Neural cell (in vitro differentiated cells): Measurements from ENCODE around the gene GPR25. TPM values are rescaled to one million over a fixed set of nuclear protein-coding genes. Genes with fewer than 3 reads are reported as not detected.

ENCODE experiments used
- H2AFZ ChIP-seq: fragments of 200-600, 300-800 bp; sonication (generic), shearing (Covaris generic); 2 replicates; pipeline ENCODE4 v1.6.0; 2014; ENCODE audit warnings: low read depth, mild to moderate bottlenecking, antibody characterized with exemption, low read length, moderate library complexity
- H3F3A ChIP-seq: fragments of 200-600 bp; shearing (Covaris generic); 2 replicates; pipeline ENCODE4 v1.6.1; 2016; ENCODE audit warnings: mild to moderate bottlenecking, moderate library complexity, mixed read lengths, antibody characterized with exemption, low read length; ENCODE audit not compliant: insufficient read depth, poor library complexity, severe bottlenecking
- H3K27ac ChIP-seq: fragments of 200-600, 300-800 bp; sonication (generic), shearing (Covaris generic); 2 replicates; pipeline ENCODE4 v1.5.1; 2014; ENCODE audit warnings: mild to moderate bottlenecking, low read length, moderate library complexity
- H3K27me3 ChIP-seq: fragments of 300-800, 200-600 bp; sonication (generic), shearing (Covaris generic); 2 replicates; pipeline ENCODE4 v1.6.0; 2014; ENCODE audit warnings: mild to moderate bottlenecking, low read depth, low read length, moderate library complexity; ENCODE audit not compliant: insufficient read depth
- H3K36me3 ChIP-seq: fragments of 300-800, 200-600 bp; sonication (generic), shearing (Covaris generic); 2 replicates; pipeline ENCODE4 v1.5.1; 2014; ENCODE audit warnings: mild to moderate bottlenecking, antibody characterized with exemption, low read length, moderate library complexity; ENCODE audit not compliant: insufficient read depth
- H3K4me2 ChIP-seq: fragments of 300-800, 200-600 bp; sonication (generic), shearing (Covaris generic); 2 replicates; pipeline ENCODE4 v1.6.0; 2014; ENCODE audit warnings: mild to moderate bottlenecking, low read length
- H3K4me3 ChIP-seq: fragments of 300-800, 200-600 bp; sonication (generic), shearing (Covaris generic); 2 replicates; pipeline ENCODE4 v1.5.1; 2014; ENCODE audit warnings: mild to moderate bottlenecking, low read length, moderate library complexity
- H3K79me2 ChIP-seq: fragments of 200-600 bp; shearing (Covaris generic); replicated peaks from 2 replicates; pipeline ENCODE4 v1.6.0; 2014; ENCODE audit warnings: mild to moderate bottlenecking, low read length, moderate library complexity; ENCODE audit not compliant: insufficient read depth
- H3K9ac ChIP-seq: fragments of 300-800, 200-600 bp; sonication (generic), shearing (Covaris generic); 2 replicates; pipeline ENCODE4 v1.6.1; 2016; ENCODE audit warnings: mild to moderate bottlenecking, low read length, mixed read lengths
- H3K9me2 ChIP-seq: fragments of 200-600 bp; shearing (Covaris generic); 2 replicates; pipeline ENCODE4 v1.6.1; 2016; ENCODE audit warnings: mild to moderate bottlenecking, low read length, mixed read lengths; ENCODE audit not compliant: insufficient read depth
- H3K9me3 ChIP-seq: fragments of 200-600, 300-800 bp; sonication (generic), shearing (Covaris generic); 2 replicates; pipeline ENCODE4 v1.6.1; 2016; ENCODE audit warnings: mild to moderate bottlenecking, mixed run types, low read length, moderate library complexity, mixed read lengths
- H4K20me1 ChIP-seq: fragments of 200-600 bp; shearing (Covaris generic); 2 replicates; pipeline ENCODE4 v1.6.1; 2016; ENCODE audit warnings: mild to moderate bottlenecking, mixed run types; ENCODE audit not compliant: insufficient read depth
- CTCF ChIP-seq: fragments of 450-650 bp; IDR thresholded peaks from 2 replicates; pipeline ENCODE4 v1.5.1; 2014; ENCODE audit warnings: antibody characterized with exemption, mild to moderate bottlenecking, moderate library complexity; ENCODE audit not compliant: poor library complexity, severe bottlenecking
- EP300 ChIP-seq: fragments of 450-650 bp; conservative IDR thresholded peaks from 2 replicates; pipeline ENCODE4 v1.6.1; 2014; ENCODE audit warnings: antibody characterized with exemption, mild to moderate bottlenecking, moderate library complexity; ENCODE audit not compliant: poor library complexity, severe bottlenecking
- EZH2 ChIP-seq: fragments of 200-600, 300-800 bp; shearing (Covaris generic), sonication (generic); IDR thresholded peaks from 2 replicates; pipeline ENCODE4 v1.6.1; 2014; ENCODE audit warnings: antibody characterized with exemption, low read length, borderline replicate concordance, mild to moderate bottlenecking; ENCODE audit not compliant: insufficient read depth, poor library complexity, severe bottlenecking
- MXI1 ChIP-seq: fragments of 450-650 bp; conservative IDR thresholded peaks from 2 replicates; pipeline ENCODE4 v1.6.1; 2014; ENCODE audit warnings: antibody characterized with exemption, mild to moderate bottlenecking; ENCODE audit not compliant: poor library complexity, severe bottlenecking
- POLR2AphosphoS5 ChIP-seq: IDR thresholded peaks from 2 replicates; pipeline ENCODE4 v1.6.1; 2012
- RAD21 ChIP-seq: fragments of 450-650 bp; conservative IDR thresholded peaks from 2 replicates; pipeline ENCODE4 v1.6.1; 2014; ENCODE audit warnings: antibody characterized with exemption, mild to moderate bottlenecking, moderate library complexity
- REST ChIP-seq: IDR thresholded peaks from 2 replicates; pipeline ENCODE4 v1.6.1; 2012; ENCODE audit warnings: borderline replicate concordance
- SMC3 ChIP-seq: fragments of 450-650 bp; conservative IDR thresholded peaks from 2 replicates; pipeline ENCODE4 v1.6.1; 2014; ENCODE audit warnings: antibody characterized with exemption, mild to moderate bottlenecking, moderate library complexity; ENCODE audit not compliant: poor library complexity
- TAF1 ChIP-seq: IDR thresholded peaks from 2 replicates; pipeline ENCODE4 v1.6.1; 2012; ENCODE audit warnings: low read depth
- polyA plus RNA-seq: library from polyadenylated mRNA; depleted of rRNA; stranded (reverse); fragments of >200 nt; gene quantifications from 2 replicates; pipeline ENCODE4 v1.2.3, GENCODE V29; 2014

The GPR25 gene
- polyA plus RNA-seq, 1 donor from 2014 or later, result not detected

GRCh38 chr1:200880212-200880611 is 7.4 kb downstream of the GPR25 start:
- no peaks in the 10 kb centered on the region for H3K9me3 ChIP-seq
- H4K20me1 ChIP-seq, result no peaks in the 10 kb centered on the region
- H3K4me3 ChIP-seq, result no peak overlapping the region
- H3K4me2 ChIP-seq, result no peak overlapping the region
- no peaks in the 10 kb centered on the region for H3K79me2 ChIP-seq
- no peaks in the 10 kb centered on the region for H3F3A ChIP-seq
- no peaks in the 10 kb centered on the region for H3K9me2 ChIP-seq
- H3K27me3 ChIP-seq, result no peaks in the 10 kb centered on the region
- no peak overlapping the region for H3K27ac ChIP-seq
- H2AFZ ChIP-seq, result no peak overlapping the region
- H3K36me3 ChIP-seq, result no peaks in the 10 kb centered on the region
- TF ChIP-seq POLR2AphosphoS5 (no peak), RAD21 (no peak), EZH2 (no peak), TAF1 (no peak), EP300 (no peak), MXI1 (no peak), SMC3 (no peak), REST (no peak), CTCF (no peak)
- no peak overlapping the region for H3K9ac ChIP-seq

- Histone ChIP-seq H3K4me2 (no peak overlapping the region), H3K27ac (no peak overlapping the region), H2AFZ (no peak overlapping the region), H3K4me3 (no peak overlapping the region), H3K36me3 (no peaks in the 10 kb centered on the region), H3K9me3 (no peaks in the 10 kb centered on the region), H4K20me1 (no peaks in the 10 kb centered on the region), H3K79me2 (no peaks in the 10 kb centered on the region), H3K9me2 (no peaks in the 10 kb centered on the region), H3F3A (no peaks in the 10 kb centered on the region), H3K27me3 (no peaks in the 10 kb centered on the region), H3K9ac (no peak overlapping the region)
- TF ChIP-seq REST, result no peak
- TF ChIP-seq EP300, result no peak
- TF ChIP-seq MXI1, result no peak
- TF ChIP-seq TAF1, result no peak
- TF ChIP-seq CTCF, result no peak
- TF ChIP-seq SMC3, result no peak
- no peak for TF ChIP-seq RAD21
- no peak for TF ChIP-seq POLR2AphosphoS5
- TF ChIP-seq EZH2, result no peak
These were observed 10.3 kb downstream of the GPR25 start for GRCh38 chr1:200883118-200883517.
